Measurements from ENCODE around the gene RNF220.

Gene RNF220

GRCh38 chr1:44591381-44591780 is 186.3 kb downstream of the RNF220 start:
- no peak for DNase-seq

DNA sequence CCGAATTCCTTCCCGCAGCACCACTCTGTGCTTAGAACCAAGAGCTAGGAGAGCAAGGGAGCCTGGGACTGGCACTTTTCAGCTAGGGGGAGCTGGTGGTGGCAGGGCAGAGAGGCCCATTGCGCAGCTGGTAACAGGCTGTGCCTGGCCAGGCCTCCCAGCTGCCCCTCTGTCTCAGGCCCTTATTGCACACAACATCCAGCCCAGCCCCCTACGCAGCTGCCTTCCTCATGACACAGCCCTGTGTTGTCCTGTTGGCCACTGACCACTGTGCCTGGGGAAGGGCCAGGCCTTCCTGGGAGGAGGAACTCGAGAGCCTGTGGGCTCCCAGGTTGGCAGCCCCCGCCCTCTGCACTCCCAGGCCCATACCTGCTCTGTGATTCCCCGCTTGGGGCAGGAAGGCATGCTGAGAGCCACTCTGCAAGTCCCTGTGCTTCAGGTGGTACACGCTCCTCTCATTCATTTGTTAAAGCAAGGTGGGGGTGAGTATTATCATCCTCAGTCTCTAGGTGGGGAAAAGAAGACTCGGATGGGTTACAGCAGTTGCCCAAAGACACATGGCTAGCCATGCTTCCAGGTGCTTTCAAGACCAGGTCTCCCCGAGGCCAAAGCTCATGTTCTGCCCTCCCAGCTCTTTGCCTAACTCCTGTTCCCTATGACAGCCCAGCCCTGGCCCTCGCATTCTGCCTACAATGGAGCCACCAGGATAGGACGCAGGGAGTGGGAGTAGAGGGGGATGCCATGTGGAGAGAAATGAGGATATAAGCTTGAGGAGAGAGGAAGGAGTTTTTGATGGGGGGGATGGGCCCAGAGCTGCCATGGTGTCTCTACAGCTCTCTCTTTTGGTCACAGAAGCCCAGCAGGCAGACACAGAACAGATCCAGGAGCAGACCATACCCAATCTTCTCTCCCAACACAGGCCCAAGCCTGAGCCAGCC is 187.4 kb downstream of the RNF220 start:
- no peak for DNase-seq

GRCh38 chr1:44594353-44594752 is 189.3 kb downstream of the RNF220 start:
- DNase-seq, result no peak

GRCh38 chr1:44594871-44595735 is 190.0 kb downstream of the RNF220 start:
- DNase-seq, result peak; percentile 47 to 71 (median 61)

DNA sequence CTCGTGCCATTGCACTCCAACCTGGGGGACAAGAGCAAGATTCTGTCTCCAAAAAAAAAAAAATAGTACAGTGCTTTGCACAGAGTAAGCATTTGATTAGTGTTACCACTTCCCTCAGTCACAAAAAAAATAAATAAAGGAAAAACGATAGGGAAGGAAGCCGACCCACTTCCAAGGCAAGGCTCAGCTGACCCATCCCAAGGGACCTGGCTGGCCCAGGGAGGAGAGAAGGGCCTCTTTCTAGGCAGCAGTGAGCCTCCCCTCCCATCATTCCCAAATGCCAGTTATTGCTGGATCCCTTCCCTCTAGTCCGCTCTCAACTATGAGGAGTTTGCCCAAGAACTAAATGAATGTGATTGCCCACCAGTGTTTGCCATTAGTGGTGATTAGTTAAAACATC is 191.5 kb downstream of the RNF220 start:
- no peak for DNase-seq

DNA sequence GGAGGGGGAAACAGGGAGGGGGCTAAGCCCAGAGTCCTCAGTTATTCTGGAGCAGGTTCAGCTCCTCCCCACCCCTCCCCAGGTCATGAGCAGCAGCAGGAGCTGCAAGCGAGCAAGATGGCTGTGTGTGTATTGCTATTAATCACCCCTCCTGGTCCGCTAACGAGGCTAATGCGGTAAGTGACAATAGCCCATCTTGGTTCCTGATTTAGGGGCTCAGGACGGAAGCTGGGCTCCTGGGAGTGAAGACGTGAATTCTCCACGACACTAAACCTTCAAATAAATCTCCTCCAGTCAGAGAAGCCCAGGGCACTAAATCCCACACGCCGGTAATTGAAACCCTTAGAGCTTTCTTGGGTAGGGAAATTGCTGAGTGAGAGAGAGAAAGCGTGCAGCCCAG is 193.1 kb downstream of the RNF220 start:
- DNase-seq, result no peak

GRCh38 chr1:44602634-44603628 is 197.9 kb downstream of the RNF220 start:
- DNase-seq, result no peak

DNA sequence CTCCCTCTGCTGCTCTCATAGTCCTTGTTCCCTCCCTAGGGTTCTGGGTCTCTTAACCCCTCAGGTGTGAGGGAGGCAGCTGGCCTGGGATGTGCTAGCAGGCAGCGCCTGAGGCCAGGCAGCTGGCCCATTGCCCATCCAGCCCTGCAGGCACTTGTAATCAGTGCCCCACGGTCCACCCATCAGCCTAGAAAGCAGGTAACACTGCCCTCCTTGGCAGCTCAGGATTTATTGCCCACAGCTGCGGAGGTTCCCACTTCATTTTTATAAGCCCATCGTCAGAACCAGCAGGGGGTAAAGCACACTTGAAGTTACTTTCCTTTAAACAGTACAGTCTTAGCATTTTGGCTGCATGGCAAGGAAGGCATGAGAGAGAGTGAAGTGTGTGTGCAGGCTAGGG is 198.7 kb downstream of the RNF220 start:
- no peak for DNase-seq

- DNase-seq, result no peak
These were observed 199.3 kb downstream of the RNF220 start for GRCh38 chr1:44604157-44604955.

DNA sequence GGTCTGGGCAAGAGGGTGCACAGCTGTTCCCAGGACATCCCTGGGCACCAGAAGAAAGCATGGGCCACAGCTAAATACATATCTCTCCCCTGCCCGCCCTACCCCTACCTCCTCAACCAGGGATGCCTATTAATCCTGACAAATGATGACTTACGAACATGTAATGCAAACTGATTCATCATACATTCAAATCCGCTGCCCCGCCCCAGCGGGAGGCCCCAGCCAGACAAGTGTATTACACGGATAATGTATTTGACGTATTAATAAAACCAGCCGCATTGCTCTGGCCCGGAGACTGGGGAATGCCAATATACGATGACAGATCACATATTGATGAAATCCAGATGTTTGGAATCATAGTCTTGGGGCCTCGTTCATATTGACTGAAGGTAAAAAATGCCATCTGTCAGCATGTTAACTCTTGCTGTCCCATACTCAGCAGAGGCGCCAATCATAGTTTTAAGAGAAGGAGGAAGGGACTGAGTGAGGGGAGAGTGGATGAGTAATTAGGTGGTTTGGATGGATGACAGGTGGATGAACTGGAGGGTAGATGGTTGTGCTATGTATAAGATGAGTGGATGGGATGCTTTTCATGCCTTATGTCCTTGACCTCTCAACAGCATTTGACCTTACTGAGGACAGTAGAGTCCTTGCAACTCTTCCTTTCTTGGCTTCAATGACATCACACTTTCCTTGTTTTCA is 201.0 kb downstream of the RNF220 start:
- DNase-seq, result no peak

GRCh38 chr1:44606701-44607281 is 201.7 kb downstream of the RNF220 start:
- DNase-seq, result no peak

DNA sequence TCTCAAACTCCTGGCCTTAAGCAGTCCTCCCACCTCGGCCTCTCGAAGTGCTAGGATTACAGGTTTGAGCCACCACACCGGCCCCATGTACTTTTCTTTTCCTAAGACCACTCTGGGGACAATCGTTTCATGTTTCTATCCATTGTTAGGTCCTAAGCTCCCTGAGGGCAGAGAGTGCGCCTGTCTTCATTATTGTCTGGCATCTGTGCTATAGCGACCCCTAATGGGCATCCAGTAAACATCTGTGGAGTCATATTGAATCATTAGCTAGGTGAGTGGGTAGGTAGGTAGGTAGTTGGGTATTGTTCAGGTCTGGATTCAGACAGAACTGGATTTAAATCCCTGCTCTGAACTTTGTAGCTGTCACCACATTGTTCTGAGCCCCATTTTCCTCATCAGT is 203.1 kb downstream of the RNF220 start:
- DNase-seq, result no peak

- peak in 1 of 5 donors; percentile 14 for DNase-seq
These were observed 204.3 kb downstream of the RNF220 start for GRCh38 chr1:44609412-44609767.

GRCh38 chr1:44609768-44610526 is 204.9 kb downstream of the RNF220 start:
- no peak for DNase-seq

DNA sequence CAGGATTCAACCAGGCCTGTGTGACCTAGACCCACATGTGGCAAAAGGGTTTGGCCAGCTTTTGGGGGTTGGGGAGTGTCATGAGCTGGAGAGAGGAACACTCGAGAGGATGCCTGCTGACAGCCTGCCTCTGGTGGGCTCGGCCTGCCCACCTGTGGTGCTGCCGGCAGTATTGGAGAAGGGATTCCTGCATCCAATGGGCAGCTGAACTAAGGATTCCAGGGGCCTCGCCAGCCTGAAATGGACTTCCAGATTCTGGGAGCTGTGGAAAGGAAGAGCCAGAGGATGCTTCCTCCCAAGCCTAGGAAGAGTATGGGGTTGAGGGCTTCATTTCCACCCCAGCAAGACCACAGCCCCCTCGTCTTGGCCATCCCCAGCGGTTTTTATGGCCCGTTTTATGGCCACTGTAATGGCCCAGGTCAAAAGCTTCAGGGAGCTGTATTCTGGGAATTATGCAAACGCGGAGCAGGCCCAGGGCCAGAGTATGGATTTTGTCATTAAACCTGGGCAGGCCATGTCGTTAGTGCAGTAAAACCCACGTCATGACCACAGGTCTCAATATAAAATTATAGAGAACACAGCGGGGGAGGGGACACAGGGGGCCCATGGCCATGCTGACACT is 205.6 kb downstream of the RNF220 start:
- no peak for DNase-seq

DNA sequence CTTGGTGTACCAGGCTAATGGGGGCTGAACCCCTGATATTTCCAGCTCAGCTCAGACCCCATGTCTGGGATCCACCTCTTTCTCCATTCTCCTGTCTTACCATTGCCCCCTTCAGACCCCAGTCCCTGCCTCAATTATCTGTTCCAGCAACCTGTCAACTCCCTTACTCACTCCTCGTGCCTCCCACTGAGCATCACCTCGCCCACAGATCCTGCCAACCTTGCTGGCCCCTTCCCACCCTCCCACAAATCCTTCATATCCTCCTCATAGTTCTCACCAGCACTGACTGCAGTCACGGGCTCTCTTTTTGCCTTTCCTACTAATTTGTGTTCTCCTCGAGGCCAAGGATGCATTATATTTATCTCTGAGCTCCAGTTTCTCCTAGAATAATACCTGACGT is 206.4 kb downstream of the RNF220 start:
- no peak for DNase-seq

DNA sequence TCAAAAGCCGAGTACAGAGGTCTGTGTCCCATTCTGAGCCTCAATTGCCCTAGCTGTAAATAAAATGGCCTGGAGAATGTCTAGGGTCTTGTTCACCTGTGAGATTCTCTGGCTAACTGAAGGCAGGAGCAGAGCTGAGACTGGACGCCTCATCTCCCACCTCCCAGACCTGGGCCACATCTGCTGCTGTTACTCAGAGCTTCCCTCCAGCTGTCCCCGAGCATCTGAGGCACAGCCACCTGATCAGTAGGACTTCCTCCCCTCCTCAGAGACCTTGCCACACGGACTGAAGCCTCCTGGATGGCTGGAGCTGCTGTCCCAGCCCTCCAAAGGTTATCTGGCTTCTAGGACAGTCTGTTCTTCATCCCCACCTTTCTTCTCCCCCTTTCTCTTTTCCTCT is 206.8 kb downstream of the RNF220 start:
- no peak for DNase-seq

DNA sequence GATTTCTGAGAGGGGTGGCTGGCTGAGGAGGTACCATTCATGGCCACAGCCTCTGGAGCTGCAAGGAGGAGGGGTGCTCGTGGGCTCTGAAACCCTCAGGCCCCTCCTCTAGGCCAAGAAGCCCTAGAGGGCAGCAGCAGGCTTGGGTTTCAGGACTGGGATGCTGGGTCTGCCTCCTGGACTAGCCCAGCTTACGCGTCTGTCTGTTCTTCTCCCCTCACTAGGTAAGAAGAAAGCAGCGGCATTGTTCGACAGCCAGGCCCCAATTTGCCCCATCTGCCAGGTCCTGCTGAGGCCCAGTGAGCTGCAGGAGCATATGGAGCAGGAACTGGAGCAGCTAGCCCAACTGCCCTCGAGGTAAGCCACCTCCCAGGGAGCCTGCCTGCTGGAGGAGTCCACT is 208.9 kb downstream of the RNF220 start:
- no peak for DNase-seq

GRCh38 chr1:44616284-44616990 is 211.4 kb downstream of the RNF220 start:
- DNase-seq, result no peak

Data from T-helper 1 cell (primary cell).